Measurements from ENCODE around the gene SMPX.

Gene SMPX

GRCh38 chrX:21659320-21659719 is 98.6 kb downstream of the SMPX start (continued):
- TF ChIP-seq POU6F1 (CRISPR knock-in tag; IDR thresholded peaks at IDR 0.05; ENCODE audit: borderline replicate concordance, low read depth) (no peak), CSDC2 (CRISPR knock-in tag; IDR thresholded peaks at IDR 0.05) (no peak), CREB5 (CRISPR knock-in tag; IDR thresholded peaks at IDR 0.05; ENCODE audit: low read depth) (no peak), OSR1 (CRISPR knock-in tag; IDR thresholded peaks at IDR 0.05) (no peak), ZFP30 (CRISPR knock-in tag; IDR thresholded peaks at IDR 0.05) (no peak)

GRCh38 chrX:21658746-21659145 is 99.2 kb downstream of the SMPX start:
- ATAC-seq = no peak
- TF ChIP-seq SNAI2 (CRISPR knock-in tag; IDR thresholded peaks at IDR 0.05) (no peak), ARNTL (CRISPR knock-in tag; IDR thresholded peaks at IDR 0.05; ENCODE audit: borderline replicate concordance, low read depth) (no peak), GLIS3 (CRISPR knock-in tag; IDR thresholded peaks at IDR 0.05) (no peak), OSR1 (CRISPR knock-in tag; IDR thresholded peaks at IDR 0.05) (no peak), ZNF565 (CRISPR knock-in tag; conservative IDR thresholded peaks at IDR 0.05; ENCODE audit: low read depth) (no peak), PPARA (CRISPR knock-in tag; IDR thresholded peaks at IDR 0.05; ENCODE audit: borderline replicate concordance) (no peak), ZFP3 (CRISPR knock-in tag; IDR thresholded peaks at IDR 0.05) (no peak), PATZ1 (CRISPR knock-in tag; IDR thresholded peaks at IDR 0.05; ENCODE audit: borderline replicate concordance) (no peak), BACH2 (CRISPR knock-in tag; IDR thresholded peaks at IDR 0.05; ENCODE audit: borderline replicate concordance) (no peak)

GRCh38 chrX:21658152-21658737 is 99.7 kb downstream of the SMPX start, which contains the start of gene KLHL34:
Gene KLHL34, minus strand, starts transcription at chrX:21658330. Its CDS starts 542 bp downstream, at chrX:21657788.
- TF ChIP-seq OSR1 (CRISPR knock-in tag; IDR thresholded peaks at IDR 0.05) (no peak), TSHZ2 (CRISPR knock-in tag; IDR thresholded peaks at IDR 0.05) (no peak), ARNTL (CRISPR knock-in tag; IDR thresholded peaks at IDR 0.05; ENCODE audit: borderline replicate concordance, low read depth) (no peak), ZFP30 (CRISPR knock-in tag; IDR thresholded peaks at IDR 0.05) (no peak), TOX (CRISPR knock-in tag; IDR thresholded peaks at IDR 0.05; ENCODE audit: borderline replicate concordance) (no peak), ESRRG (CRISPR knock-in tag; IDR thresholded peaks at IDR 0.05) (no peak), ZC3H10 (CRISPR knock-in tag; IDR thresholded peaks at IDR 0.05) (no peak), BACH2 (CRISPR knock-in tag; IDR thresholded peaks at IDR 0.05; ENCODE audit: borderline replicate concordance) (no peak), ZFP3 (CRISPR knock-in tag; IDR thresholded peaks at IDR 0.05) (no peak), PPARA (CRISPR knock-in tag; IDR thresholded peaks at IDR 0.05; ENCODE audit: borderline replicate concordance) (no peak), ZNF8 (CRISPR knock-in tag; IDR thresholded peaks at IDR 0.05) (no peak)
- no peak for ATAC-seq

GRCh38 chrX:21657318-21658151 is 100.4 kb downstream of the SMPX start:
- ATAC-seq = no peak
- TF ChIP-seq RARB (CRISPR knock-in tag; IDR thresholded peaks at IDR 0.05) = no peak
- TF ChIP-seq BACH2 (CRISPR knock-in tag; IDR thresholded peaks at IDR 0.05; ENCODE audit: borderline replicate concordance) = no peak
- no peak for TF ChIP-seq TOX (CRISPR knock-in tag; IDR thresholded peaks at IDR 0.05; ENCODE audit: borderline replicate concordance)
- TF ChIP-seq TCF4 (CRISPR knock-in tag; IDR thresholded peaks at IDR 0.05; ENCODE audit: borderline replicate concordance) = no peak
- no peak for TF ChIP-seq ESRRG (CRISPR knock-in tag; IDR thresholded peaks at IDR 0.05)
- TF ChIP-seq ZFP3 (CRISPR knock-in tag; IDR thresholded peaks at IDR 0.05) = no peak
- TF ChIP-seq CSRNP3 (CRISPR knock-in tag; IDR thresholded peaks at IDR 0.05) = no peak
- no peak for TF ChIP-seq ZNF8 (CRISPR knock-in tag; IDR thresholded peaks at IDR 0.05)
- no peak for TF ChIP-seq PPARA (CRISPR knock-in tag; IDR thresholded peaks at IDR 0.05; ENCODE audit: borderline replicate concordance)
- TF ChIP-seq CSDC2 (CRISPR knock-in tag; IDR thresholded peaks at IDR 0.05) = no peak
